Muscle of leg (tissue), 11 donors: Measurements from ENCODE around the gene KCNJ2. TPM values are rescaled to one million over a fixed set of nuclear protein-coding genes. Genes with fewer than 3 reads are reported as not detected.

Experiments
- DNase-seq: peaks from one replicate; pipeline ENCODE4 v3.0.0; 2013
- H3K27ac ChIP-seq: one replicate; pipeline ENCODE4 v1.5.1; 2013; ENCODE audit warnings: mild to moderate bottlenecking, low read length, control low read depth
- H3K27me3 ChIP-seq: one replicate; pipeline ENCODE4 v1.6.1; 2013; ENCODE audit warnings: low read length; ENCODE audit not compliant: control insufficient read depth, insufficient read depth
- H3K36me3 ChIP-seq: one replicate; pipeline ENCODE4 v1.6.1; 2013; ENCODE audit warnings: low read length; ENCODE audit not compliant: control insufficient read depth, insufficient read depth
- H3K4me1 ChIP-seq: one replicate; pipeline ENCODE4 v1.6.1; 2013; ENCODE audit warnings: low read length; ENCODE audit not compliant: control insufficient read depth, insufficient read depth
- H3K4me3 ChIP-seq: one replicate; pipeline ENCODE4 v1.5.1; 2013; ENCODE audit warnings: low read length, control low read depth
- H3K9me3 ChIP-seq: replicated peaks from 2 replicates; pipeline ENCODE4 v1.6.1; 2013; ENCODE audit warnings: low read depth, low read length; ENCODE audit not compliant: control insufficient read depth
- WGBS: methylation state at CpG from one replicate; pipeline ENCODE4 v1.1.5; 2013; ENCODE audit warnings: missing lambda C conversion rate; ENCODE audit not compliant: insufficient coverage; 5-methylcytosine and 5-hydroxymethylcytosine counted together
- polyA plus RNA-seq, 8 donors: library from polyadenylated mRNA; unstranded; fragments of 120-200 nt; gene quantifications; one replicate each; pipeline versions ENCODE4 v1.2.1 to v1.2.3, GENCODE V29; 2013; ENCODE audit warnings: inconsistent platforms in 1 of 8, low replicate concordance in 1 of 8; ENCODE audit not compliant: insufficient read length in 8 of 8, insufficient read depth in 1 of 8
- total RNA-seq: library from RNA; stranded (reverse); fragments of 120-200 nt; gene quantifications from one replicate; pipeline ENCODE4 v1.2.4, GENCODE V29; 2013

The KCNJ2 gene
- total and polyA plus RNA-seq, 9 donors, result 3.5 to 8.9 (median 6.6) TPM

DNA sequence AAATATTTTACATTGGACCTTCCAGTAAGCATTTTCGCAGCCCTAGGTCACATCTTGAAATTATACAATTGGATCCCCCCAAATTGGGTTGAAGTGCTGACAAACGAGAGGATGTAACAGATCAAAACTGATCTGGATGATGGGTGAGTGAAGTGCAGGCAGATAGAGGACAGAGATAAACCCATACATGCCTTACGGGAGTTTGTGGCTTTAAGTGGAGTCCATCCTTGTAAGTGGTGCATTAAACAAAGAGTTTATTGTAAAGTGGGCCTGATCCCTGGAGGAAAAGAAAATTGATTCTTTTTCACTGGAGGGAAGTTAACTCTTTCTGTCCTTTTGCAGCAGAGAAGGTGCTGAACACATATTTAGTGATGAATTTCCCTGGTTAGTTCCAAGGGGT, 39.0 kb upstream of the KCNJ2 start:
- DNase-seq, result no peak
- Histone ChIP-seq H3K27me3 (no peaks in the 10 kb centered on the region), H3K36me3 (no peaks in the 10 kb centered on the region), H3K4me3 (no peak overlapping the region), H3K4me1 (no peaks in the 10 kb centered on the region), H3K9me3 (no peaks in the 10 kb centered on the region), H3K27ac (no peak overlapping the region)
- 73% methylated on average over 2 of the region's 3 CpGs for WGBS

DNA sequence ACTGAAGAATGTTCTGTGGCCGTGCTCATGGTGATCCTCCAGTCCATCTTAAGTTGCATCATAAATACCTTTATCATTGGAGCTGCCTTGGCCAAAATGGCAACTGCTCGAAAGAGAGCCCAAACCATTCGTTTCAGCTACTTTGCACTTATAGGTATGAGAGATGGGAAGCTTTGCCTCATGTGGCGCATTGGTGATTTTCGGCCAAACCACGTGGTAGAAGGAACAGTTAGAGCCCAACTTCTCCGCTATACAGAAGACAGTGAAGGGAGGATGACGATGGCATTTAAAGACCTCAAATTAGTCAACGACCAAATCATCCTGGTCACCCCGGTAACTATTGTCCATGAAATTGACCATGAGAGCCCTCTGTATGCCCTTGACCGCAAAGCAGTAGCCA, 36.8 kb upstream of the KCNJ2 start:
- Histone ChIP-seq H3K9me3 (no peaks in the 10 kb centered on the region), H3K27me3 (no peaks in the 10 kb centered on the region), H3K4me1 (peaks cover 4% of the 10 kb centered on the region), H3K4me3 (no peak overlapping the region), H3K36me3 (no peaks in the 10 kb centered on the region), H3K27ac (no peak overlapping the region)
- no peak for DNase-seq
- 98% methylated on average over 8 of the region's 11 CpGs for WGBS

- no peak overlapping the region for H3K4me3 ChIP-seq
- H3K27me3 ChIP-seq, result no peaks in the 10 kb centered on the region
- no peak overlapping the region for H3K27ac ChIP-seq
- DNase-seq, result no peak
- H3K9me3 ChIP-seq, result no peaks in the 10 kb centered on the region
- no peaks in the 10 kb centered on the region for H3K36me3 ChIP-seq
- 76% methylated on average over 7 of the region's 8 CpGs for WGBS
- H3K4me1 ChIP-seq, result peaks cover 16% of the 10 kb centered on the region
These were observed 35.3 kb upstream of the KCNJ2 start for GRCh38 chr17:70134042-70134441.

DNA sequence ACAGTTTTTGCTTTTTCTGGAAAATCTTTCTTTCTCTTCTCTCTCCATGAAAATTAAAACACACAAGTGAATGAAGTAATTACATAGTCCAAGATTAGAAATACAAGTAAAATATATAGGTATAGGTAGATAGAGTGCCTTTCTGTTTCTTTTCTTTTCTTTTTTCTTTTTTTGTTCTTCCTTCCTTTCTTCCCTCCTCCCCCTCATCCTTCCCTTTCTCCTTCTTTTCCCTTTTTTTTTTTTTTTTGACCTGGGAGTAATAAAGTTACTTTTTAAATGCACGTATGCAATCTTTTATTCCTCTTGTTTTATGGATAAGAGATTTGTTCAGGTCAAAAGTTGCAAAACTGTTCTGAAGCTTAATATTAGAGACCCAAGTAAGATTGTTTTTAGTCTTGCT, 34.6 kb upstream of the KCNJ2 start:
- Histone ChIP-seq H3K9me3 (no peaks in the 10 kb centered on the region), H3K4me1 (peaks cover 16% of the 10 kb centered on the region), H3K36me3 (no peaks in the 10 kb centered on the region), H3K27ac (no peak overlapping the region), H3K4me3 (no peak overlapping the region), H3K27me3 (no peaks in the 10 kb centered on the region)
- DNase-seq, result no peak
- no CpG with 5 or more reads among the region's 1 CpG for WGBS

- WGBS, result no CpG with 5 or more reads among the region's 5 CpGs
- Histone ChIP-seq H3K27ac (no peak overlapping the region), H3K4me1 (peaks cover 16% of the 10 kb centered on the region), H3K27me3 (no peaks in the 10 kb centered on the region), H3K9me3 (no peaks in the 10 kb centered on the region), H3K4me3 (no peak overlapping the region), H3K36me3 (no peaks in the 10 kb centered on the region)
- no peak for DNase-seq
These were observed 33.2 kb upstream of the KCNJ2 start for GRCh38 chr17:70136131-70136530.

GRCh38 chr17:70137451-70138230, 31.7 kb upstream of the KCNJ2 start:
- Histone ChIP-seq H3K27ac (peak overlapping the region; percentile 82), H3K4me1 (peaks cover 16% of the 10 kb centered on the region), H3K27me3 (no peaks in the 10 kb centered on the region), H3K4me3 (peak overlapping the region; percentile 24), H3K9me3 (no peaks in the 10 kb centered on the region), H3K36me3 (no peaks in the 10 kb centered on the region)
- WGBS, result 20% methylated on average over 2 of the region's 9 CpGs
- peak; percentile 75 for DNase-seq

DNA sequence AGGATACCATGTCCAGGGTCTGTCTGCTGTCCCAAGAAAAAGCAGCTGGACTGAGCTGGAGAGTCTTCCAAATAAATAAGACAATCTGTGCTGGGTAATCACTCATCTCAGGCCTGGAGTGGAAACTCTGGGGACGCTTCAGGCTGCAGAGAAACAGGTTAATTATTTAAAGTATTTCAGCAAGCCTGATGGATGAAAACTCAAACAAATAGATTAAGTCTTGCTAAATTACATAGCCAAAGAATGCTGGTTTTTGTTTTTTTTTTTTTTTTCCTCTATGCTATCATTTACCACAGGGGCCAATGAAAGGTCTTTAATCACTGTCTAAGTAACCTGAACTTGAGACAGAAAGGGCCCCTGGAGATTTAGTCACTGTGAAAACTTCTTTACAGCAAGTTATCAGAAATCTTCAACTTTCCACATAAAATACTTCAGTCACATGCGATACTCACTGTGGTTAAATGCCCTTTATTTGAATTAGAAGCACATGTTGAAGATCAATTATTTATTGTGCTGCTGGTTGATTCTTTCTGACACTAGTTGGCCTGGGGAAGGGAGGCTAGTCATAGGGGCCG, 31.0 kb upstream of the KCNJ2 start:
- Histone ChIP-seq H3K4me3 (no peak overlapping the region), H3K36me3 (no peaks in the 10 kb centered on the region), H3K27ac (peak overlapping the region; percentile 82), H3K9me3 (no peaks in the 10 kb centered on the region), H3K27me3 (no peaks in the 10 kb centered on the region), H3K4me1 (peaks cover 16% of the 10 kb centered on the region)
- DNase-seq, result peak; percentile 80
- WGBS, result no CpG with 5 or more reads among the region's 3 CpGs

- H3K36me3 ChIP-seq, result no peaks in the 10 kb centered on the region
- H3K27me3 ChIP-seq, result no peaks in the 10 kb centered on the region
- 100% methylated on average over 1 of the region's 3 CpGs for WGBS
- peaks cover 16% of the 10 kb centered on the region for H3K4me1 ChIP-seq
- DNase-seq, result no peak
- no peak overlapping the region for H3K4me3 ChIP-seq
- H3K27ac ChIP-seq, result no peak overlapping the region
- H3K9me3 ChIP-seq, result no peaks in the 10 kb centered on the region
These were observed 29.8 kb upstream of the KCNJ2 start for GRCh38 chr17:70139449-70139993.

DNA sequence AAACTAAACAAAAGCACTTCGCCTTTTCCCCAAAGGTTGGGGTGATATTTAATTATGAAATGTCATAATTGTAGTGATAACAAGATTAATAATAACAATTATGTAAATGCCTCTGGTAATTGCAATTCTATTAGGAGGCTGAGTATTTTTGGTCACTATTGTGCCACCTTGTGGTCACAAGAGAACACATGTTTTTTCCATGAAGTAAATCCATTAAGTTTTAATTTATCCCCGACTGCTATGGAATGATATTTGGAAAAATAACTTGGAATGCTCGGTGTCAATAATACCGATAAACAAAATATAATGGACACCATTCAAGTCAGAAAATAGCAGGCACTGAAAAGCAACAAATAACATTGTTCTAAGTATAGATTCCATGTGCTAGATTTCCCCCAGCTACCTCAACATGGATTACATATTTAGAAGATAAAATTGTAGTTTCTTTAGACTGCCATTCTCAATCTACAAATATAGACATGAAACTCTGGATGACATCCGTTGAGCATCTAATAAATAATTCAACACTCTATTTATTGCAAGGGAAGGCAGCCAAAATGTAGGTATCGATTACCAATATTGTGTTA, 25.0 kb upstream of the KCNJ2 start:
- no peak overlapping the region for H3K27ac ChIP-seq
- H3K4me3 ChIP-seq, result no peak overlapping the region
- H3K36me3 ChIP-seq, result no peaks in the 10 kb centered on the region
- no CpG with 5 or more reads among the region's 6 CpGs for WGBS
- H3K9me3 ChIP-seq, result no peaks in the 10 kb centered on the region
- peak; percentile 57 for DNase-seq
- no peaks in the 10 kb centered on the region for H3K27me3 ChIP-seq
- H3K4me1 ChIP-seq, result no peaks in the 10 kb centered on the region

- DNase-seq, result no peak
- Histone ChIP-seq H3K27ac (no peak overlapping the region), H3K4me1 (no peaks in the 10 kb centered on the region), H3K27me3 (no peaks in the 10 kb centered on the region), H3K9me3 (no peaks in the 10 kb centered on the region), H3K36me3 (no peaks in the 10 kb centered on the region), H3K4me3 (no peak overlapping the region)
- WGBS, result no CpG with 5 or more reads among the region's 3 CpGs
These were observed 16.1 kb upstream of the KCNJ2 start for GRCh38 chr17:70153210-70153609.
